GM18519 (cell line): Measurements from ENCODE around the gene PRR23E.

Experiments
- ATAC-seq: cut with Tn5 transposase; IDR thresholded peaks from one replicate; pipeline ENCODE4 v1.9.1; 2021; ENCODE audit warnings: mild to moderate bottlenecking, moderate library complexity; ENCODE audit not compliant: unreplicated experiment, low FRiP score

Gene PRR23E

GRCh38 chr3:127192576-127193232, at the start of gene PRR23E:
Gene PRR23E, plus strand, starts transcription at chr3:127193131. Its CDS starts 3,555 bp downstream, at chr3:127196686.
- ATAC-seq, result no peak

GRCh38 chr3:127143172-127143571, 49.8 kb upstream of the PRR23E start:
- ATAC-seq, result no peak

- no peak for ATAC-seq
Observed at GRCh38 chr3:127144631-127145030, 48.3 kb upstream of the PRR23E start.

- no peak for ATAC-seq
Observed at GRCh38 chr3:127145266-127145665, 47.7 kb upstream of the PRR23E start.

- ATAC-seq, result no peak
Observed at GRCh38 chr3:127147291-127147885, 45.5 kb upstream of the PRR23E start.

- ATAC-seq, result no peak
Observed at GRCh38 chr3:127149621-127150310, 43.2 kb upstream of the PRR23E start.

GRCh38 chr3:127150513-127151250, 42.2 kb upstream of the PRR23E start:
- no peak for ATAC-seq

- no peak for ATAC-seq
Observed at GRCh38 chr3:127151251-127151564, 41.7 kb upstream of the PRR23E start.

- no peak for ATAC-seq
Observed at GRCh38 chr3:127151992-127152650, 40.8 kb upstream of the PRR23E start.

- ATAC-seq, result no peak
Observed at GRCh38 chr3:127152684-127153505, 40.0 kb upstream of the PRR23E start.

- ATAC-seq, result no peak
Observed at GRCh38 chr3:127153506-127153815, 39.5 kb upstream of the PRR23E start.

- no peak for ATAC-seq
Observed at GRCh38 chr3:127156338-127157050, 36.4 kb upstream of the PRR23E start.

GRCh38 chr3:127157171-127157828, 35.6 kb upstream of the PRR23E start:
- no peak for ATAC-seq

- ATAC-seq, result no peak
Observed at GRCh38 chr3:127158614-127159229, 34.2 kb upstream of the PRR23E start.

GRCh38 chr3:127159543-127159942, 33.4 kb upstream of the PRR23E start:
- no peak for ATAC-seq

- ATAC-seq, result no peak
Observed at GRCh38 chr3:127161236-127161635, 31.7 kb upstream of the PRR23E start.

- no peak for ATAC-seq
Observed at GRCh38 chr3:127161973-127162579, 30.9 kb upstream of the PRR23E start.
